ENCODE data around the gene PLSCR3. TPM values are rescaled to one million over a fixed set of nuclear protein-coding genes. Genes with fewer than 3 reads are reported as not detected.

The PLSCR3 gene
- total RNA-seq, 1 experiment from 2014 or later, result 43.8 TPM

DNA sequence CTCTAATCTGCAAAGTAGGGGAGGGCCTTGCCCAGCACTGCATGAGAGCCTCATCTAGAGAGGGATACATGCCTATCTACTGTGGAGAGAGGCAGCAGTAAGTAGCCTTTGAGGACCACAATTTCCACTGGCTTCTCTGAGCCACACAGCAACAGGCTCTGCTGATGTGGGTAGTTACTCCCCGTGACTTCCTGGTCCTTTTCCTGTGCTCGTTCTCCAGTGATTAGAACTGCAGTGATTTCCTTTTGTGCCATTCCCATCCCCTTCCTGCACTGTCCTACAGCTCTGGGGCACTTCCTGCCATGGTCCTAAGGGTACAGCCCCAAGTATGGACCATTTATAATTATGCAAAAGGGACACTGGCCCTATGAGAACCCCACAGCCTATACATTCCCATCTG lies 3.0 kb downstream of the PLSCR3 start:
- Histone ChIP-seq H3K27me3 (ENCODE audit: insufficient read depth, low read length) (no peaks in the 10 kb centered on the region), H3K9me3 (ENCODE audit: control insufficient read depth in 1 of 2, insufficient read depth in 1 of 2, low read depth in 1 of 2, low read length in 2 of 2) (no peaks in the 10 kb centered on the region), H3K79me2 (ENCODE audit: insufficient read depth, low read length) (0 out of 2 replicates have a peak, but pooled peaks cover 7% of the 10 kb centered on the region), H3K9me2 (ENCODE audit: insufficient read depth) (no peaks in the 10 kb centered on the region), H2AFZ (ENCODE audit: low read depth, low read length, poor library complexity, severe bottlenecking) (no peak overlapping the region), H3K36me3 (ENCODE audit: control insufficient read depth in 1 of 2, insufficient read depth in 2 of 2, low read length in 2 of 2) (peaks cover 10 to 18% of the 10 kb centered on the region in 2 experiments; a peak in 3 of 4 replicates), H3K27ac (ENCODE audit: low read depth, low read length) (no peak overlapping the region), H3K9ac (ENCODE audit: low read length) (no peak overlapping the region), H3K4me1 (ENCODE audit: control insufficient read depth in 1 of 2, insufficient read depth in 2 of 2, low read length in 2 of 2) (peaks cover 7 to 22% of the 10 kb centered on the region in 2 experiments; a peak in 3 of 4 replicates), H4K20me1 (ENCODE audit: insufficient read depth) (no peaks in the 10 kb centered on the region), H3K4me2 (ENCODE audit: low read length) (no peak overlapping the region), H3K4me3 (replicated peaks in 1 of 2; ENCODE audit: low read depth in 1 of 2, low read length in 2 of 2) (no peak overlapping the region)
- CTCF ChIA-PET, result no interaction called here
- RAD21 ChIA-PET (ENCODE audit: low non-redundant PET in 1 of 2, low total read pairs in 2 of 2, uncharacterized antibody in 2 of 2, unreplicated experiment in 2 of 2), result no interaction called here
- no peak for DNase-seq (ENCODE audit: low read depth, low spot score)
- ATAC-seq, result no peak
- POLR2A ChIA-PET, result no interaction called here
- TF ChIP-seq SRF (IDR thresholded peaks at IDR 0.05; ENCODE audit: low read depth) (no peak), EZH2 (IDR thresholded peaks at IDR 0.05) (no peak), TCF7L2 (IDR thresholded peaks at IDR 0.05; ENCODE audit: borderline replicate concordance, extremely low read depth, insufficient read depth, insufficient read length) (no peak), ZNF274 (IDR thresholded peaks at IDR 0.05; ENCODE audit: low read depth, low read length) (no peak), EZH2phosphoT487 (IDR thresholded peaks at IDR 0.05; ENCODE audit: borderline replicate concordance) (no peak), YY1 (IDR thresholded peaks at IDR 0.05; ENCODE audit: extremely low read depth, insufficient replicate concordance, low read depth, low read length) (no peak), JUND (IDR thresholded peaks at IDR 0.05) (no peak), RAD21 (IDR thresholded peaks at IDR 0.05; ENCODE audit: low read depth) (no peak), EGR1 (IDR thresholded peaks at IDR 0.05; ENCODE audit: low read depth) (no peak), SP1 (IDR thresholded peaks at IDR 0.05; ENCODE audit: low read depth) (no peak), CEBPB (IDR thresholded peaks at IDR 0.05; ENCODE audit: low read depth) (no peak), ELF1 (IDR thresholded peaks at IDR 0.05; ENCODE audit: borderline replicate concordance, low read depth) (no peak), POLR2AphosphoS5 (IDR thresholded peaks at IDR 0.05; ENCODE audit: low read depth, low read length) (no peak)
- TF ChIP-seq, protein P1, sequence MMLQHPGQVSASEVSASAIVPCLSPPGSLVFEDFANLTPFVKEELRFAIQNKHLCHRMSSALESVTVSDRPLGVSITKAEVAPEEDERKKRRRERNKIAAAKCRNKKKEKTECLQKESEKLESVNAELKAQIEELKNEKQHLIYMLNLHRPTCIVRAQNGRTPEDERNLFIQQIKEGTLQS (IDR thresholded peaks at IDR 0.05), result no peak
- TF ChIP-seq, protein P2, sequence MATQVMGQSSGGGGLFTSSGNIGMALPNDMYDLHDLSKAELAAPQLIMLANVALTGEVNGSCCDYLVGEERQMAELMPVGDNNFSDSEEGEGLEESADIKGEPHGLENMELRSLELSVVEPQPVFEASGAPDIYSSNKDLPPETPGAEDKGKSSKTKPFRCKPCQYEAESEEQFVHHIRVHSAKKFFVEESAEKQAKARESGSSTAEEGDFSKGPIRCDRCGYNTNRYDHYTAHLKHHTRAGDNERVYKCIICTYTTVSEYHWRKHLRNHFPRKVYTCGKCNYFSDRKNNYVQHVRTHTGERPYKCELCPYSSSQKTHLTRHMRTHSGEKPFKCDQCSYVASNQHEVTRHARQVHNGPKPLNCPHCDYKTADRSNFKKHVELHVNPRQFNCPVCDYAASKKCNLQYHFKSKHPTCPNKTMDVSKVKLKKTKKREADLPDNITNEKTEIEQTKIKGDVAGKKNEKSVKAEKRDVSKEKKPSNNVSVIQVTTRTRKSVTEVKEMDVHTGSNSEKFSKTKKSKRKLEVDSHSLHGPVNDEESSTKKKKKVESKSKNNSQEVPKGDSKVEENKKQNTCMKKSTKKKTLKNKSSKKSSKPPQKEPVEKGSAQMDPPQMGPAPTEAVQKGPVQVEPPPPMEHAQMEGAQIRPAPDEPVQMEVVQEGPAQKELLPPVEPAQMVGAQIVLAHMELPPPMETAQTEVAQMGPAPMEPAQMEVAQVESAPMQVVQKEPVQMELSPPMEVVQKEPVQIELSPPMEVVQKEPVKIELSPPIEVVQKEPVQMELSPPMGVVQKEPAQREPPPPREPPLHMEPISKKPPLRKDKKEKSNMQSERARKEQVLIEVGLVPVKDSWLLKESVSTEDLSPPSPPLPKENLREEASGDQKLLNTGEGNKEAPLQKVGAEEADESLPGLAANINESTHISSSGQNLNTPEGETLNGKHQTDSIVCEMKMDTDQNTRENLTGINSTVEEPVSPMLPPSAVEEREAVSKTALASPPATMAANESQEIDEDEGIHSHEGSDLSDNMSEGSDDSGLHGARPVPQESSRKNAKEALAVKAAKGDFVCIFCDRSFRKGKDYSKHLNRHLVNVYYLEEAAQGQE (IDR thresholded peaks at IDR 0.05; ENCODE audit: low read depth), result no peak
- no TSS peak for BruUV-seq (replicated peaks)
- intact Hi-C loops (cut with micrococcal nuclease), result loop anchor here (5.0 kb wide), 1 partner anchor 34 kb away; the partner anchor contains the start of gene TMEM95
